ENCODE results near the gene STAT6.

STAT6 gene

GRCh38 chr12:57111031-57111734 is at the start of gene STAT6:
Gene STAT6, minus strand, starts transcription at chr12:57111362. Its CDS starts 3,084 bp downstream, at chr12:57108278.
- peak; percentile 93 to 94 (median 93) for DNase-seq

- DNase-seq = no peak
Measured at GRCh38 chr12:57160741-57161140, 49.6 kb upstream of the STAT6 start.

GRCh38 chr12:57160040-57160439 is 48.9 kb upstream of the STAT6 start:
- no peak for DNase-seq

GRCh38 chr12:57159311-57159710 is 48.1 kb upstream of the STAT6 start:
- peak; percentile 64 to 67 (median 65) for DNase-seq

- no peak for DNase-seq
Measured at GRCh38 chr12:57158665-57159064, 47.5 kb upstream of the STAT6 start.

- DNase-seq = no peak
Measured at GRCh38 chr12:57158186-57158585, 47.0 kb upstream of the STAT6 start.

GRCh38 chr12:57157588-57158173 is 46.5 kb upstream of the STAT6 start:
- DNase-seq = peak; percentile 68 to 71 (median 70)

- DNase-seq = peak; percentile 47 to 70 (median 54)
Measured at GRCh38 chr12:57156701-57157403, 45.7 kb upstream of the STAT6 start.

- DNase-seq = no peak
Measured at GRCh38 chr12:57154804-57155434, 43.8 kb upstream of the STAT6 start.

- no peak for DNase-seq
Measured at GRCh38 chr12:57154076-57154475, 42.9 kb upstream of the STAT6 start.

GRCh38 chr12:57153415-57153997 is 42.3 kb upstream of the STAT6 start:
- DNase-seq = peak in 1 of 3 donors; percentile 47

- DNase-seq = peak; percentile 80 to 81 (median 81)
Measured at GRCh38 chr12:57152639-57153038, 41.5 kb upstream of the STAT6 start.

- peak; percentile 62 to 73 (median 70) for DNase-seq
Measured at GRCh38 chr12:57151741-57152630, 40.8 kb upstream of the STAT6 start.

GRCh38 chr12:57150400-57151000 is 39.3 kb upstream of the STAT6 start:
- DNase-seq = peak in 1 of 3 donors; percentile 48

- DNase-seq = no peak
Measured at GRCh38 chr12:57149245-57149900, 38.2 kb upstream of the STAT6 start.

GRCh38 chr12:57148469-57149244 is 37.5 kb upstream of the STAT6 start:
- DNase-seq = peak; percentile 52 to 70 (median 60)

- DNase-seq = peak in 2 of 3 donors; percentile 44 to 63
Measured at GRCh38 chr12:57146961-57147944, 36.1 kb upstream of the STAT6 start, which contains the start of gene LRP1-AS. Gene LRP1-AS, minus strand, starts transcription at chr12:57147619.

- DNase-seq = no peak
Measured at GRCh38 chr12:57146092-57146491, 34.9 kb upstream of the STAT6 start.

Measured in suppressor macrophage treated with lipopolysaccharide for 1 hour (primary cell).